ENCODE results near the gene MLIP. TPM values are rescaled to one million over a fixed set of nuclear protein-coding genes. Genes with fewer than 3 reads are reported as not detected.
"Not testable (repeated sequence)": the region's sequence is repeated elsewhere in the genome, so short reads cannot be mapped to it uniquely, and the experiment has no call there.

The MLIP gene
- total and polyA plus RNA-seq, 7 experiments from 2014 or later = not detected

DNA sequence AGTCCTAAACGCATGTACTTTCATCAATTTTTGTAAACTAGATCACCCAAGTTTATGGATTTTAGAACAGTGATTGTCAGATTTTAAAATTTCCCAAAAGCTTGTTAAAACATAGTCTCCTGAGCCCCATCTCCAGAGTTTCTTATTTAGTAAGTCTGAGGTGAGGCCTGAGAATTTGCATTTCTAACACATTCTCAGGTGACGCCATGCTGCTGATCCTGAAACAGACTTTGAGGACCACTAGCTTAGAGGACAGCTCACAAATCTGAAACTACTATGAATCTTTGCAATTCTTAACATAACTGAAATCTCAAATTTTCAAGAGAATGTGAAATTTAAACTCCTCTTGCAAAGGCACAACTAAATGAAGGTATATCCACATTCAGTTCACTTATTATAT, 37.8 kb upstream of the MLIP start:
- ChIA-PET CTCF (no interaction called here), POLR2A (no interaction called here)
- peaks cover 0 to 2% (median 0%) of the 10 kb centered on the region in 11 donors for H3K9me3 Mint-ChIP-seq
- H3K36me3 ChIP-seq (ENCODE audit: control insufficient read depth in 2 of 3, insufficient read depth in 3 of 3, low read length in 3 of 3) = no peaks in the 10 kb centered on the region
- no peaks in the 10 kb centered on the region for H3K4me1 ChIP-seq (ENCODE audit: control insufficient read depth in 2 of 2, insufficient read depth in 2 of 2, low read length in 2 of 2)
- H3K27ac Mint-ChIP-seq = no peak overlapping the region
- no peaks in the 10 kb centered on the region for H3K36me3 Mint-ChIP-seq
- intact Hi-C loops (cut with micrococcal nuclease) = no loop called here
- no peak overlapping the region for H3K4me3 Mint-ChIP-seq
- no peak for DNase-seq
- no peaks in the 10 kb centered on the region for H3K27me3 ChIP-seq (ENCODE audit: control insufficient read depth in 2 of 2, insufficient read depth in 2 of 2, low read length in 2 of 2)
- no peak overlapping the region for H3K27ac ChIP-seq (ENCODE audit: low read depth, low read length)
- peaks cover 0 to 15% (median 0%) of the 10 kb centered on the region in 5 donors for H3K27me3 Mint-ChIP-seq
- no peak overlapping the region for H3K4me3 ChIP-seq (ENCODE audit: low read length)
- H3K9me3 ChIP-seq (ENCODE audit: control insufficient read depth in 2 of 3, low read length in 3 of 3) = no peaks in the 10 kb centered on the region
- ATAC-seq = no peak
- no peaks in the 10 kb centered on the region for H3K4me1 Mint-ChIP-seq

DNA sequence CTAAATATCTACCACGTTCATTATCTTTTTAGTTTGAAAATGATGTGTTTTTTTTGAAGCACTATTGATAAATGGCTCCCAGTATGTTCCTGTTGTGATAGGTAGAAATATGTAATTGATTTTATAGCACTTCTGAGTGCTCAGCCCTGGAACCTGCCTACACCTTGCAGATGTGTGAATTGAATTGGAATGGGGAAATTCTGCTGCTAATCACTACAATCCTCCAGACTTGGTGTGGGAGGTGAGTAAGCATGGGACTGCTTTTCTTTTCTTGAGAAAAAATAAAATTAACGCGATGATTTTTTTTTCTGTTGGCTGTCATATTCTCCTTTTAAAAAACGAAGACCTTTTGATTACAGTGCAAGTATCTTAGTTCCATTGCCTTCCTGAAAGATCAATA, 37.1 kb upstream of the MLIP start:
- Mint-ChIP-seq H3K4me3 (no peak overlapping the region), H3K36me3 (no peaks in the 10 kb centered on the region), H3K27me3 (peaks cover 0 to 15% (median 0%) of the 10 kb centered on the region in 5 donors), H3K27ac (no peak overlapping the region), H3K4me1 (no peaks in the 10 kb centered on the region), H3K9me3 (peaks cover 0 to 2% (median 0%) of the 10 kb centered on the region in 11 donors)
- ChIA-PET CTCF (no interaction called here), POLR2A (no interaction called here)
- intact Hi-C loops (cut with micrococcal nuclease) = no loop called here
- Histone ChIP-seq H3K4me3 (ENCODE audit: low read length) (no peak overlapping the region), H3K27me3 (ENCODE audit: control insufficient read depth in 2 of 2, insufficient read depth in 2 of 2, low read length in 2 of 2) (no peaks in the 10 kb centered on the region), H3K27ac (ENCODE audit: low read depth, low read length) (no peak overlapping the region), H3K4me1 (ENCODE audit: control insufficient read depth in 2 of 2, insufficient read depth in 2 of 2, low read length in 2 of 2) (no peaks in the 10 kb centered on the region), H3K36me3 (ENCODE audit: control insufficient read depth in 2 of 3, insufficient read depth in 3 of 3, low read length in 3 of 3) (no peaks in the 10 kb centered on the region), H3K9me3 (ENCODE audit: control insufficient read depth in 2 of 3, low read length in 3 of 3) (no peaks in the 10 kb centered on the region)
- ATAC-seq (no peak), DNase-seq (no peak)

DNA sequence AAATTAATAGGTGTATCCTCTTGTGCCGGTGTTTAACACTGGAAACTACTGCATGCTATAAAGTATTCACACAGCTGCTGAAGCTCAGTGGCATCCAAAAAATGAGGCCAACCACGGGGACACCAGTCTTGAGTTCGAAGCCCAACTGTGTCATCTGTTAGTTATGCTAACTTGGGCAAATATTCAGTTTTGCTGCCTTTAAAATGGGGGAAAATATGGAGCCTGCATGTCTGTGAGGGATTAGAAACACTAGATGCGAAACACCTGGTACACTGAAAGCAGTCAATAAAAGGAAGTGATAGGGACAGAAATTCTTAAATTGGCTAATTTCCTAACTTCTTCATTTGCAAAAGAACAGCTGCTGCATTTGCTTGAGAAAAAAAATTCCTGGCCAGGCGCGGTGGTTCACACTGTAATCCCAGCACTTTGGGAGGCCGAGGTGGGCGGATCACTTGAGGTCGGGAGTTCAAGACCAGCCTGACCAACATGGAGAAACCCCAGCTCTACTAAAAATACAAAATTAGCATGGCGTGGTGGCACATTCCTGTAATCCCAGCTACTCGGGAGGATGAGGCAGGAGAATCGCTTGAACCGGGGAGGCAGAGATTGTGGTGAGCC, 36.6 kb upstream of the MLIP start:
- no peak overlapping the region for H3K4me3 Mint-ChIP-seq
- ATAC-seq (no peak), DNase-seq (no peak)
- no peaks in the 10 kb centered on the region for H3K4me1 ChIP-seq (ENCODE audit: control insufficient read depth in 2 of 2, insufficient read depth in 2 of 2, low read length in 2 of 2)
- ChIA-PET POLR2A (no interaction called here), CTCF (no interaction called here)
- no peaks in the 10 kb centered on the region for H3K27me3 ChIP-seq (ENCODE audit: control insufficient read depth in 2 of 2, insufficient read depth in 2 of 2, low read length in 2 of 2)
- H3K9me3 Mint-ChIP-seq = peaks cover 0 to 2% (median 0%) of the 10 kb centered on the region in 11 donors
- H3K4me3 ChIP-seq (ENCODE audit: low read length) = no peak overlapping the region
- H3K4me1 Mint-ChIP-seq = no peaks in the 10 kb centered on the region
- no peak overlapping the region for H3K27ac ChIP-seq (ENCODE audit: low read depth, low read length)
- H3K27ac Mint-ChIP-seq = no peak overlapping the region
- H3K27me3 Mint-ChIP-seq = peaks cover 0 to 15% (median 0%) of the 10 kb centered on the region in 5 donors
- H3K9me3 ChIP-seq (ENCODE audit: control insufficient read depth in 2 of 3, low read length in 3 of 3) = no peaks in the 10 kb centered on the region
- intact Hi-C loops (cut with micrococcal nuclease) = no loop called here
- H3K36me3 ChIP-seq (ENCODE audit: control insufficient read depth in 2 of 3, insufficient read depth in 3 of 3, low read length in 3 of 3) = no peaks in the 10 kb centered on the region
- H3K36me3 Mint-ChIP-seq = no peaks in the 10 kb centered on the region

DNA sequence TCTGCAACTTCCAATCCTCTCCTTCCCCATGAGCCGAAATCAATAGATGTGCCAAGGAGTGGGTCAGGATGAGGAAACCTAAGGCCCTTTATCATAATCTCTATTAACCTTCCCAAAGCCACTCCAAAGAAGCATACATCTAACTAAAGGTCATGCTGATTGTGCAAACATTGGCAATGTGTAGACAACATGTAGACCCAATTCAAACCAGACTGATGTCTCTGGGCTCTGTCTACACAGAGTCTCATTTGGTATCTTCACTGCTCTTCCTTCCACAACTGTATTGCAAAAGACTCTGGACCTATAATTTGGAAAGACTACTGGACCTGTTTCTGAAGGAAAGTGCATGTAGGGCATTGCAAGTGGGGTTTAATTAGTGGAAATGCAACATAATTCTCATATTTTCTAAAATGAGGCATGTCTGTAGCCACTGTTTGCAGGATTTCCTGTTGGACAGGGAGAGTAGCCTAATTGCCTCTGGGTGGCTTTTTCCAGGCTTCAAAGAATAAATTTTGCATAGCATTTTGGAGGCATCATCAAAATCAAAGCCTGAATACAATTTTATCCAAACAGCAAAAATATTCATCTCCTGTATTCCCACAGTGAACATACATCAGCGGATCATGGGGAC, 35.0 kb upstream of the MLIP start:
- Mint-ChIP-seq H3K27me3 (peaks cover 0 to 15% (median 0%) of the 10 kb centered on the region in 5 donors), H3K9me3 (peaks cover 0 to 2% (median 0%) of the 10 kb centered on the region in 11 donors), H3K36me3 (no peaks in the 10 kb centered on the region), H3K4me3 (no peak overlapping the region), H3K4me1 (no peaks in the 10 kb centered on the region), H3K27ac (no peak overlapping the region)
- intact Hi-C loops (cut with micrococcal nuclease) = no loop called here
- ATAC-seq = no peak
- no peaks in the 10 kb centered on the region for H3K9me3 ChIP-seq (ENCODE audit: control insufficient read depth in 2 of 3, low read length in 3 of 3)
- H3K27me3 ChIP-seq (ENCODE audit: control insufficient read depth in 2 of 2, insufficient read depth in 2 of 2, low read length in 2 of 2) = no peaks in the 10 kb centered on the region
- no peaks in the 10 kb centered on the region for H3K4me1 ChIP-seq (ENCODE audit: control insufficient read depth in 2 of 2, insufficient read depth in 2 of 2, low read length in 2 of 2)
- no peaks in the 10 kb centered on the region for H3K36me3 ChIP-seq (ENCODE audit: control insufficient read depth in 2 of 3, insufficient read depth in 3 of 3, low read length in 3 of 3)
- H3K4me3 ChIP-seq (ENCODE audit: low read length) = no peak overlapping the region
- H3K27ac ChIP-seq (ENCODE audit: low read depth, low read length) = no peak overlapping the region
- POLR2A ChIA-PET = no interaction called here
- no peak for DNase-seq
- CTCF ChIA-PET = no interaction called here

DNA sequence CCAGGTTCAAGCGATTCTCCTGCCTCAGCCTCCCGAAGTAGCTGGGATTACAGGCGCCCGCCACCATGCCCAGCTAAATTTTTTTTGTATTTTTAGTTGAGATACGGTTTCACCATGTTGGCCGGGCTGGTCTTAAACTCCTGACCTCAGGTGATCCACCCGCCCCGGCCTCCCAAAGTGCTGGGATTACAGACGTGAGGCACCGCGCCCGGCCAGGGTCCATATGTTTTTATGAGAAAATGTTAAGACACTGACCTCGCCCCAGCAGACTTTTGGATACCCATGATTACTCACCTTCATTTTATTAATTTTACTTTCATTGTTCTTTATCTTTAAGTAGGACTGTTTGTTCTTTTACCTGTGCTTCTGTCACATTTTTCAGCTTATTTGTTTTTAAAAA, 29.7 kb upstream of the MLIP start:
- CTCF ChIA-PET; H3K27me3 Mint-ChIP-seq; H3K4me1 Mint-ChIP-seq; ATAC-seq; H3K27me3 ChIP-seq (ENCODE audit: control insufficient read depth in 2 of 2, insufficient read depth in 2 of 2, low read length in 2 of 2); H3K4me3 Mint-ChIP-seq; H3K4me1 ChIP-seq (ENCODE audit: control insufficient read depth in 2 of 2, insufficient read depth in 2 of 2, low read length in 2 of 2); H3K36me3 Mint-ChIP-seq; H3K4me3 ChIP-seq (ENCODE audit: low read length); H3K27ac Mint-ChIP-seq; POLR2A ChIA-PET; H3K27ac ChIP-seq (ENCODE audit: low read depth, low read length); H3K36me3 ChIP-seq (ENCODE audit: control insufficient read depth in 2 of 3, insufficient read depth in 3 of 3, low read length in 3 of 3); H3K9me3 ChIP-seq (ENCODE audit: control insufficient read depth in 2 of 3, low read length in 3 of 3); DNase-seq; intact Hi-C loops (cut with micrococcal nuclease); H3K9me3 Mint-ChIP-seq: not testable (repeated sequence)

DNA sequence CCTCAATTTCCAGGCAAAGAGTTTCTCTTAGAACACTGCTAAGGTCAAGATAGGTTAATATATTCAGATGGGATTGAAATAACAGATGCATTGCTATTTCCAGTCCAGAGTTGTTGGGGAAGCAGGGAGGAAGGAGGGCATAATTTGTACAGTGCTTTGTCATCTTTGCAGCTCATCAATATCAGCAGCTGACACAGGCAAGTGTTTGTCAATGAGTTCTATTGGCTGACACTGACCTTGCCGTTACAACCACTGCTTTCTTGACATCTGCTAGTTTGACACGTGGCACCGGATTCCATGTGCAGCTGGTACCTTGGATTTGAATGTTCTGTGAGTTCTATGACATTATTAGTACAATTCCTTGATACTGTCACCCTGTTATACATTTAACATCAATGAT, 28.0 kb upstream of the MLIP start:
- Mint-ChIP-seq H3K4me3 (no peak overlapping the region), H3K27me3 (peaks cover 0 to 5% (median 0%) of the 10 kb centered on the region in 5 donors), H3K9me3 (peaks cover 0 to 8% (median 0%) of the 10 kb centered on the region in 11 donors), H3K27ac (no peak overlapping the region), H3K36me3 (no peaks in the 10 kb centered on the region), H3K4me1 (no peaks in the 10 kb centered on the region)
- CTCF ChIA-PET = no interaction called here
- no peaks in the 10 kb centered on the region for H3K4me1 ChIP-seq (ENCODE audit: control insufficient read depth in 2 of 2, insufficient read depth in 2 of 2, low read length in 2 of 2)
- no peaks in the 10 kb centered on the region for H3K36me3 ChIP-seq (ENCODE audit: control insufficient read depth in 2 of 3, insufficient read depth in 3 of 3, low read length in 3 of 3)
- ATAC-seq = no peak
- intact Hi-C loops (cut with micrococcal nuclease) = no loop called here
- H3K9me3 ChIP-seq (ENCODE audit: control insufficient read depth in 2 of 3, low read length in 3 of 3) = no peaks in the 10 kb centered on the region
- H3K27me3 ChIP-seq (ENCODE audit: control insufficient read depth in 2 of 2, insufficient read depth in 2 of 2, low read length in 2 of 2) = no peaks in the 10 kb centered on the region
- no peak overlapping the region for H3K27ac ChIP-seq (ENCODE audit: low read depth, low read length)
- H3K4me3 ChIP-seq (ENCODE audit: low read length) = no peak overlapping the region
- no peak for DNase-seq
- POLR2A ChIA-PET = no interaction called here

DNA sequence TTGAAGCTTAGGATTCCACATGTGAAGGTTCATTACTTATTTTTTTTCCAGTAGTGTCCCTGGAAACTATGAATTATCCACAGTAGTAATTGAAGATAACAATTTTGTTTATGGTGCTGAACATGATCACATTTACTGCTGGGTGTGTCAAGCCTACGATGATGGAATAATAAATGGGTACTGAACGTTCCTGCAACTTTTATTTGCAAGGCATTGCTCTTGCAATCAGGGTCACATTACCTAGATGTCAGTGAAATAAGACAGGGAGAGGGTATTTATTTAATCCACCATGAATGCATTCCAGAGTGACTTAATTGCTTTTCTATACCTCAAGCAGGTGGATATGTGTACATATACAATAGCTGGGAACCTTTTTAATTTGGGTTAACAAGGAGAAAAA, 27.0 kb upstream of the MLIP start:
- DNase-seq (no peak), ATAC-seq (no peak)
- Mint-ChIP-seq H3K36me3 (no peaks in the 10 kb centered on the region), H3K4me3 (no peak overlapping the region), H3K4me1 (no peaks in the 10 kb centered on the region), H3K9me3 (peaks cover 0 to 6% (median 0%) of the 10 kb centered on the region in 11 donors), H3K27me3 (peaks cover 0 to 5% (median 0%) of the 10 kb centered on the region in 5 donors), H3K27ac (no peak overlapping the region)
- CTCF ChIA-PET = no interaction called here
- Histone ChIP-seq H3K36me3 (ENCODE audit: control insufficient read depth in 2 of 3, insufficient read depth in 3 of 3, low read length in 3 of 3) (no peaks in the 10 kb centered on the region), H3K27ac (ENCODE audit: low read depth, low read length) (no peak overlapping the region), H3K4me1 (ENCODE audit: control insufficient read depth in 2 of 2, insufficient read depth in 2 of 2, low read length in 2 of 2) (no peaks in the 10 kb centered on the region), H3K27me3 (ENCODE audit: control insufficient read depth in 2 of 2, insufficient read depth in 2 of 2, low read length in 2 of 2) (no peaks in the 10 kb centered on the region), H3K9me3 (ENCODE audit: control insufficient read depth in 2 of 3, low read length in 3 of 3) (no peaks in the 10 kb centered on the region), H3K4me3 (ENCODE audit: low read length) (no peak overlapping the region)
- POLR2A ChIA-PET = no interaction called here
- intact Hi-C loops (cut with micrococcal nuclease) = no loop called here

Measured in naive thymus-derived CD4-positive, alpha-beta T cell (primary cell).